Neuron (in vitro differentiated cells): ENCODE data around the gene HOXD10.

Experiments used
- H2AFZ ChIP-seq: one replicate; pipeline ENCODE4 v1.6.1; 2013; ENCODE audit warnings: low read depth, mild to moderate bottlenecking, inconsistent platforms, low read length, moderate library complexity
- H3K27me3 ChIP-seq: one replicate; pipeline ENCODE4 v1.6.1; 2013; ENCODE audit warnings: low read length; ENCODE audit not compliant: insufficient read depth
- H3K36me3 ChIP-seq: one replicate; pipeline ENCODE4 v1.6.1; 2013; ENCODE audit warnings: low read length; ENCODE audit not compliant: insufficient read depth
- H3K4me1 ChIP-seq: one replicate; pipeline ENCODE4 v1.6.1; 2013; ENCODE audit warnings: low read length; ENCODE audit not compliant: insufficient read depth
- H3K4me3 ChIP-seq: 2 replicates; pipeline ENCODE4 v1.5.1; 2013; ENCODE audit warnings: mild to moderate bottlenecking, low read length, moderate library complexity
- H3K9me3 ChIP-seq: one replicate; pipeline ENCODE4 v1.6.1; 2013; ENCODE audit warnings: low read length

The HOXD10 gene

DNA sequence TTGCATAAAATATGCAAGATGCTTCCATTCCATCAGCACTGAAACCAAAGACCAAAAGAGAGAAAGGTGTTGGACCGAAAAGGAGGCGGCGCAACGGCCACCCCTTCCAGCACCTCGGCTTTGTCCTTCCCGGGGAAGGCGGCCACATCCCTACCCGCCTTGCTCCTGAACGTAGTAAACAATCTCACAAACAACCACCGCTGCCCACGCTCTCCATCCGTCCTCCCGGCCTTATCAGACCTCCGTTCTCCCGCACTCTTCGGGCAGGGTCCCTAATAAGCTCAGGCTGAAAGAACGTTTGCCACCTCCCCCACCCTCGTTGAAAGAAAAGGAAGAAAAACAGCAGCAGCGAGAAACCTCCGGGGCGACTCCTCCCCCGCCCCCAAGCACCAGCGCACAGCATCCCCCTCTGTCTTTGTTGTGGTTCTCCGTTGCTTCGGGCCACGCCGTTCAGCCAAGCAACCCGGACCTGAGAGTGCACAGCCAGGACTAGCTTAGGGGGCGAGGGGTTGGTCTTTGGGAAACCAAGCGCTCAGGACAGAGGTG is 37.2 kb upstream of the HOXD10 start:
- no peaks in the 10 kb centered on the region for H3K36me3 ChIP-seq
- no peak overlapping the region for H3K4me3 ChIP-seq
- H2AFZ ChIP-seq: no peak overlapping the region
- no peaks in the 10 kb centered on the region for H3K4me1 ChIP-seq
- H3K27me3 ChIP-seq: peaks cover 91% of the 10 kb centered on the region
- H3K9me3 ChIP-seq: no peaks in the 10 kb centered on the region

DNA sequence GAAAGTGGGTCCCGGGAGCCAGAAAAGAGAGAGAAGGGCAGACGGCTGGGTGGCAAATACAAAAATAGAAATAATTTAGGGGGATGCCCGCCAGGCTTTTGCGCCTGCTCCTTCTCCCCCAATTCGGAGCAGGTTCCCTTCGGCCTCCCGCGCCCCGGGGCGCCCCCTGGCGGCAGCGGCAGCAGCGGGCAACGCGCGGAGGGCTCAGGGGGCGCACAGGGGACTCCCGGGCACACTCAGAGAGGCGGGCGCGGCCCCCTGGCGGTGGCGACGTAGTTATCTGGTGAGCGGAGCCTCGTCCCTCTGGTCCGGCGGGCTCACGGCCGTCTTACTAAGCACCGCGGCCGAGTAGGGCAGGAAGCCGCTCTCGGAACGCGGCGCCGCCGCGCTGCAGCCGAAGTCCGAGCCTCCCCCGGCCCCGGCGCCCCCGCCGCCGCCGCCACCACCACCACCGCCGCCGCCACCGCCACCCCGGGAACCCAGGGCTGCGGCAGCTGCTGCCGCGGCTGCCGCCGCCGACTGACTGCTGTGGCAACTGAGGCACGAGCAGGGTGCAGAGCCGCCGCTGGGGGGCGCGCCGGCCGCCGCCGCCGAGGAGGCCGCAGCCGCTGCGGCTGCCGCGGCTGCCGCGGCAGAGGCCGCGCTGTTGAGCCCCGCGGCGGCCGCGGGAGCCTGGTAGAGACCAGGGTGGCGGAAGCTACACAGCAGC is 36.6 kb upstream of the HOXD10 start:
- no peaks in the 10 kb centered on the region for H3K4me1 ChIP-seq
- H3K27me3 ChIP-seq: peaks cover 91% of the 10 kb centered on the region
- no peak overlapping the region for H2AFZ ChIP-seq
- peak overlapping the region; percentile 21 for H3K4me3 ChIP-seq
- H3K36me3 ChIP-seq: no peaks in the 10 kb centered on the region
- H3K9me3 ChIP-seq: no peaks in the 10 kb centered on the region

DNA sequence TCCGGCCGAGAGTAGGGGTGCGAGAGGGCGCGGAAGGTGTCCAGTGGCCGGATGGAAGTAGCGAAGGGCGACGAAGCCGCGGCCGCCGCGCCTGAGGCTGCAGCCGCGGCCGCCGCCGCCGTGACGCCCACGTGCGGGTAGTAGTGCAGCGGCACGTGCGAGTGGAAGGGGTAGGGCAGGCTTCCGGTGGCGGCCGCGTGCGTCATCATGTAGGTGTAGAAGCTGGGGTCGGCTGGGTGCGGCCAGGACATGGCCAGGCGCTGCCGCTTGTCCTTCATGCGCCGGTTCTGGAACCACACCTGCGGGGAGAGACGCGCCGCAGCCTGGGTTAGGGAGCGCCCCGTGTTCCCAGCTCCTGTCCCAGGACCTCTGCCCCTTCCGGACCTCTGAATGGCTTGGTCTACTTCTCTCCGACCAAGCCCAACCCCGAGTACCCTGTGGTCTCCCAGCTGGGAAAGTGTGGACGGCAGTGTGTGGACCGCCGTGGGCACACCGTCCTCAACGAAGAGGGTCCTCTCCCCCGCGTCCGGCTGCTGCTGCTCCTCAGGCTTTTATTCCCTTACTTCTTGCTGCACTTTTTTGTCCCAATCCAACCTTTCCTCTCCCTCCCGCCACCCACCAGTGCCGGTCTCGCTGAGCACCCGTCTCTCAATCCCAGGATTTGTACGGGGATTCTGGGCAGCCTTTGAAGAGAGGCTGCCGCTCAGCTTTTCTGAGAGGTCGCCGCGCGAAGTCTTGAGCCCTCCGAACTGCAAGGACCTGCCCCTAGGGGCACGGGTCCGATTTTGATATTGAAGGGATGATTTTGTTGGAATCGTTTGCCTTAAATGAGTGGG is 35.8 kb upstream of the HOXD10 start:
- H3K9me3 ChIP-seq: no peaks in the 10 kb centered on the region
- peaks cover 91% of the 10 kb centered on the region for H3K27me3 ChIP-seq
- peak overlapping the region; percentile 21 for H3K4me3 ChIP-seq
- H2AFZ ChIP-seq: no peak overlapping the region
- no peaks in the 10 kb centered on the region for H3K4me1 ChIP-seq
- H3K36me3 ChIP-seq: no peaks in the 10 kb centered on the region

DNA sequence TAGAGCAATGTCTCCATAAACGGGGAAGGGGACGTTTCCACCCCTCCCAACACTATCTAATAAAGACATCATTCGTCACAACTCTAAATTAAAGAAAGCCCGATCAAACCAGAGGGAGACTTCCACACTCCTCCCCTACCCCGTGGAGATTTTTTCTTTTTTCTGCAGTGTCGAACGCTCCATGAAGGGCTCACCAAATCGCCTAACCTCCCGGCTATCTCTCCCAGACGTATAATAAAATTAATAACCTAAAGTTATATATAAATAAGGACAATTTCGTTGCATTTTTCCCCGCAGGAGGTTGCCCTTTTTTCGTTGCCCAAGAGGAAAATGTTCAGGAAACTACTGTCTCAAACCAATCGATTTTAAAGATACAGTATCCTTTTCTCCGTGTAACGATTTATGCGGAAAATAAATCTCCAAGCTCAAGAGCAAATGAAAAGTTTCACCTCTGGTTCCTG is 35.2 kb upstream of the HOXD10 start:
- Histone ChIP-seq H2AFZ (no peak overlapping the region), H3K36me3 (no peaks in the 10 kb centered on the region), H3K4me1 (no peaks in the 10 kb centered on the region), H3K27me3 (peaks cover 92% of the 10 kb centered on the region), H3K4me3 (no peak overlapping the region), H3K9me3 (no peaks in the 10 kb centered on the region)

DNA sequence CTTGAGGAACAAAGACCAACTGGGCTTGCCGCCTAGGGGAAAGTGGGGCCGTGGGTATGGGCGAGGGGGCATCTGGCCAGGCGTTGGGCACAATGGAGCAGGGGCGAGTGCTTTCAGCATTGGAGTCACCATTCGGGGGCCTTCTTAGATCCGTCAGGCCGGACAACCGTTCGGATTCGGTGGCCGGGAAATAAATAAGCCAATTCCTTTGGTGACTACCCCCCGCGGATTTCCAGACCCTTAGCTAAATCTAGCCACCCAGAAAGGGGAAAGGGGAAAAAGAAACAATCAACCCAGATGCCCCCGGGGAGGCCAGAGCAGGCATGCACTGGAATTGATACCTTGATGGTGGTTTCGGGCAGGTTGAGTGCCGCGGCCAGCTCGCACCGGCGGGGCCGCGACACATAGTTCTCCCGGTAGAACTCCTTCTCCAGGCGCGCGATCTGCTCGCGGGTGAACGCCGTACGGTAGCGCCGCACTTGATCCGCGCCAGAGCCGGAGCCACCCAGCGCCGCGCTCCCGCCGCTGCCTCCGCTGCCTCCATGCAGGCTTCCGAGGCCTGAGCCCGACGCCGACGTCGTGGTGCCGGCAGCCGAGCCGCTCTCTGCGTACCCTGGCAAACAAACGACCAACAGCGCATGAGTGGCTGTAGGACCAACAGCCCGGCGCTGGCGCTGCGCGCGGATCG is 34.6 kb upstream of the HOXD10 start:
- Histone ChIP-seq H3K36me3 (no peaks in the 10 kb centered on the region), H3K4me1 (no peaks in the 10 kb centered on the region), H3K4me3 (no peak overlapping the region), H2AFZ (no peak overlapping the region), H3K27me3 (peaks cover 92% of the 10 kb centered on the region), H3K9me3 (no peaks in the 10 kb centered on the region)

DNA sequence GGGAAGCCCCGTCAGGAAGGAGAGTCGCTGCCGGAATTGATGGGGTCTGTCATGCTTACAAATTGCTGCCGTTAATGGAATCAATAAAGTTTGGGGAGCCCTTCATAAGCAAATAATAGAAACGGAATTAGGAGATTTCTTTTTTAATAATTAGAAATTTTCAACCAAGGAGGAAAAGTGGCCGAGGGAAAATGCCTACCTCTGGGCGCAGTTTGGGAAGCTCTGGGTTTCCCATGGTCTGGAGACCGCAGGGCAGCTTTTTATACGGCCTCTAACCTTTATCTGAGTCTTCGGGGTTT is 34.1 kb upstream of the HOXD10 start:
- Histone ChIP-seq H3K9me3 (no peaks in the 10 kb centered on the region), H3K4me1 (no peaks in the 10 kb centered on the region), H2AFZ (no peak overlapping the region), H3K4me3 (no peak overlapping the region), H3K36me3 (no peaks in the 10 kb centered on the region), H3K27me3 (peaks cover 94% of the 10 kb centered on the region)

DNA sequence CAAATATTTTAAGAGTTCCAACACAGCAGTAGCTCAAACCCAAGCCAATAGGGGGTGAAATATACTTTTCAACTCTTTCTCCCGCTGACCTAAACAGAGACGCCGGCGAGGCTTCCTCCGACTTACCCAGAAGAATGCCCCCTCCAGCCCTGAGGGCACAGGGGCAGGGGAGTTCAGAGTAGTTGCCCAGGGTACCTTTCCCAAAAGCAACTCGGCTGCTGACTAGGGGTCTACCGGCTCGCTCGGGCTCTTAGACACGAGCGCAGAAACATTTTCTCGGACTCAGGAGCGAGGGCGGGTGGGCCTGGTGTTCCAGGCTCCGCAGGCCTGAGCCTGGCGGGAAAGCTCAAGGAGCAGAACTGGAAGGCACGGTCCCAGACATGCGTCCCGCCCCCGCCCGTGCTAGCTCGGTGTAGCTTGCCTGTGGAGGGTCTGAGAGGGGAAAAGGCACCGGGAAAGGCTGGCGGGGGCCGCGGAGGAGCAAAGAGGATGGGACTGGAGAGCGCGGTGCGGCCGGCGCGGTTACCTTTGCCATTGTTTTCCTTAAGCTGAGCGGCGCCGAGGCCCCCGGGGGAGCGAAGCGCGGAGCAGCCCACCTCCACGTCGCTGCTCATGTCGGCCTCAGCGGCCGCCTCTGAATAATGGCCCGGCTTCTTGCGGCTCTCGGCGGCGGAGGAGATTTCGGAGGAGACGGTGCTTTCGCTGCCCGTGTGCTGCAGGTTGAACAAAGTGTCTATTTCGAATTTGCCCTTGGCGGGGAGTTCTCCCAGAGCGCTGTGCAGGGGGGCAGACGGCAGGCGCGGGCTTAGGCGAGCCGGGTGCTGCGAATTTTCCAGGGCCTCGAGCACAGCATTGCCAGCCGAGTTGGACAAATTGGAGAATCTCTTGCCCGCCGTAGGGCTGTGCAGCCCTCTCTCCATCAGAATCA is 33.5 kb upstream of the HOXD10 start:
- Histone ChIP-seq H3K4me3 (no peak overlapping the region), H3K9me3 (no peaks in the 10 kb centered on the region), H2AFZ (peak overlapping the region; percentile 23), H3K36me3 (no peaks in the 10 kb centered on the region), H3K27me3 (peaks cover 96% of the 10 kb centered on the region), H3K4me1 (peaks cover 2% of the 10 kb centered on the region)

DNA sequence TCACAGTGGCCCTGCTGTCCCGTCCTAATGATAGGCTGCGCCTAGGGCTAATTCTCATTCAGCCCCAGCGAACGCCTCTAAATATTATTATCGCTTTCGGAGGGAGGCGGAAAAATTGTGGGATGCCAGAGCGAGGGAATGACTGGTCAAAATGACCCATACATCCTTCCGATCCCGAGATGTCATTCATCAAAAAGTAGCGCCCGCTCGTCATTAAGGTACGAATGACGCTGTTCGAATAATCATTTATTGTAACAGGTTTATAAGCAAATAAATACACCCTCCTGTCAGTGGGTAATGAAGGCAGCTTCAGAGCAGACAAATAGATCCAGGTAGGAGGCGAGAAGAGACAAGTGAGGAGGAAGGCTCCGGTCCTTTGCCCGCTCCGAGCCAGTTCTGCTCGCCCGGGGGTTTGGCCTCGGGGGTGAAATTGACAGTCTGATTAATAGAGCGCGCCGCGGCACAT is 32.7 kb upstream of the HOXD10 start, which contains the start of gene EVX2:
TSS of gene EVX2 (minus strand) at position 167 of the 466 bp plus-strand sequence. CDS start 186 bp downstream, outside the sequence.
- H2AFZ ChIP-seq: peak within 1 kb of the TSS; percentile 23
- peaks cover 3% of the 10 kb centered on the region for H3K4me1 ChIP-seq
- H3K4me3 ChIP-seq: no peak within 1 kb of the TSS
- H3K9me3 ChIP-seq: no peaks in the 10 kb centered on the region
- peaks cover 96% of the 10 kb centered on the region for H3K27me3 ChIP-seq
- no peaks in the 10 kb centered on the region for H3K36me3 ChIP-seq

DNA sequence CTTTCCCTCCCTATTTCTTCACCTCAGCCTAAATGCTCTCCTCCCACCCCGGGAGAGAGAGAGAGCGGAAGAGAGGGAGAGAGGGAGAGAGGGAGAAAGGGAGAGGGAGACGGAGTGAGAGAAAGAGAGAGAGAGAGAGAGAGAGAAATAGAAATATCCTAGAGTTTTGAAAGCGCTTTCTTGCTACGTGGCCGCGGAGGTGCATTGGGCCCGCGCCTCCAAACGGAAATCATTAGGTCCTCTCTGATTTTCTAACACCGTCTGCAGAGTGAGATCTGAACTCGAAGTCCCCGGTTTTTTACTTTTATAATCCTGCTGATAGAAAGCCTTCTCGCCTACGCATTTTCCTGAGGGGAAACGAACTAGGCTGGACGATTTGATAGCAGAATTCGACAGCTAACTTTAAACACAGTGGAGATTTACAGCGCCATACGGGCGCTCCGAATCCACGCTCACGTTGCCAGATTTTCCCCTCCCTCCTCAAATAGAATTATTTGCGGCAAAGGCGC is 31.9 kb upstream of the HOXD10 start:
- Histone ChIP-seq H3K36me3 (no peaks in the 10 kb centered on the region), H3K4me1 (peaks cover 3% of the 10 kb centered on the region), H3K27me3 (peaks cover 96% of the 10 kb centered on the region), H2AFZ (no peak overlapping the region), H3K9me3 (no peaks in the 10 kb centered on the region), H3K4me3 (no peak overlapping the region)

DNA sequence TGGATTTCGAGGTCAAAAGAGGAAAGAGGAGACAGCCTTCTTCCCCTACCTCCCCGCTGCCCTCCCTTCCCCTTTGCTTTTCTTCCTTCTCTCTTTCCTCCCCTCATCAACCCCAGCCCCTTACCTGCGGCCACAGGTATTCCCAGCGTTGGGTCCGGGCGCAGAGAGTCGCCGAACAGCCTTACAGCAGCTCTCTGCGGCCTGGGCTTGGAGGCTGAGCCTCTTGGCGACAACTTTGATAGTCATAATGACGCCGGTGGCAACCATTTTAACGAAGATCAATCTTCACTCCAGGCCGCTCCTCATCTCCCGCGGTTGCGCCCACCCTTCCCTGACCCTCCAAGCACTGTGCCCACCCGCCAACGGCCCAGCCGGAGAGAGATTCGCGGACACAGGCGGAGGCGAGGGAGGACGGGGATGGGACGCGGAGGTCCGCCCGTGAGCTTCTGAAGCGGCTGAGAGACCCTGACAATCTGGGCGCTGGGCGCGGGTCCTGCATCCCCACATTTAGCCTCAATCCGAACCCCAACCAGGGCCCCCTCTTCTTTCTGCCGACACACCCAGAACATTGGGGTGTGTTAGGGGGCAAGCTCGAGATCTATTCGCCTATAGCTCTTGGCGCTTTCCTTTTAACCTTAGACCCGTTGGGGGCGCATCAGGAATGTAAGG is 31.3 kb upstream of the HOXD10 start:
- Histone ChIP-seq H2AFZ (no peak overlapping the region), H3K27me3 (peaks cover 99% of the 10 kb centered on the region), H3K4me1 (peaks cover 3% of the 10 kb centered on the region), H3K36me3 (no peaks in the 10 kb centered on the region), H3K9me3 (no peaks in the 10 kb centered on the region), H3K4me3 (no peak overlapping the region)

DNA sequence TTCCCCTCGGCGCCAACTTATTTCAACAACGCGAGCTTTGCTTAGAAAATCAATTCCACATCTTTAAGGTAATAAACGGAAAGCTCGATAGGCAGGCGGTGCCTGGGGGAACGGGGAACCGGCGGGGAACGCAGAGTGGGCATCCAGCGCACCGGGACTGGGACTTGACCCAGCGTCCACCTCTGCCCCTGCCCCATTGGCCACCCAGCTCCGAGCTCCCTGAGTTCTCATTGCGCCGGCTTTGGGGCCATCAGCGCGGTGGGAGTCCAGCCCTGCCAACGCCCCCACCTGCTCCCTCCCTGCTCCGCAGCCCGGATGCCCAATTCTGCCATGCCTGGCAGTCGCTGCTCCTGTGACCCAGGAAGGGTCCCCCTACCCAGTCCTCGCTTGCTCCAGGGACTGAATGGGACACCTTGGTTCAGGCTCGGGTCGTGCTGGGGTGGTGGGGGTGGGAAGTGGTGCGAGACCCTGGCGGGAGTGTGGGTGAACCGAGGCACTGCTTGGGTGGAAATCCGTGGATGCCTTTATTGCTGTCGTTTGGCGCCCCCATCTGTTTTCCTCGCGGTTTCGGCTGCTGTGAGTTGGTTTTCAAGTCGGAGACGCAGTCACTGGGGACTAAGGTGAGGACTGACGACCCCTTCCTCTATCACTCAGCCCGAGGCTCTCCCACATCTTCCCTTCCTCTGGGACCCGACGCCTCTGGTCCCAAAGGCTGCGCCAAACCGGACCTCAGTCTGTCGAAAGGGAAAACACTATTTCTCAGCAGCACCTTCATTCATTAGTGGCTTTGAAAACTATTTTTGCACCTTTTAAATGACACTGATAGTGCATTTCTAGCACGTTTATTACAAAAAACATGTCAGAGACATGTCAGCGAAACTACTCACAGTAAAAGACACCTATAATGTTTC is 30.5 kb upstream of the HOXD10 start:
- peaks cover 3% of the 10 kb centered on the region for H3K4me1 ChIP-seq
- peaks cover 99% of the 10 kb centered on the region for H3K27me3 ChIP-seq
- H2AFZ ChIP-seq: no peak overlapping the region
- no peaks in the 10 kb centered on the region for H3K36me3 ChIP-seq
- H3K4me3 ChIP-seq: no peak overlapping the region
- H3K9me3 ChIP-seq: no peaks in the 10 kb centered on the region
